Breast epithelium (tissue), 4 donors: ENCODE data around the gene BMPER. TPM values are rescaled to one million over a fixed set of nuclear protein-coding genes. Genes with fewer than 3 reads are reported as not detected.

Experiments
- DNase-seq, 2 donors: peaks; one replicate each; pipeline ENCODE4 v3.0.0-alpha.2; 2019; ENCODE audit warnings: low spot score in 2 of 2
- H3K27ac ChIP-seq, 2 donors: fragments of 200-600 bp; sonication (generic) in 1 of 2; one replicate each; pipeline ENCODE4 v1.5.1; 2016 to 2019; ENCODE audit warnings: mild to moderate bottlenecking in 1 of 2
- H3K27me3 ChIP-seq, 2 donors: fragments of 200-600 bp; sonication (generic) in 1 of 2; one replicate each; pipeline versions ENCODE4 v1.5.1 to v1.6.0; 2017 to 2019; ENCODE audit warnings: control low read depth in 1 of 2, mild to moderate bottlenecking in 1 of 2
- H3K36me3 ChIP-seq: fragments of 200-600 bp; one replicate; pipeline ENCODE4 v1.5.1; 2019
- H3K4me1 ChIP-seq, 2 donors: fragments of 200-600 bp; sonication (generic); one replicate each; pipeline ENCODE4 v1.5.1; 2016 to 2019; ENCODE audit warnings: control low read depth in 1 of 2
- H3K4me3 ChIP-seq, 3 donors: fragments of 200-600 bp; sonication (generic); 1 replicate in 2 of 3; 2 replicates in 1 of 3; pipeline ENCODE4 v1.5.1; 2016 to 2019; ENCODE audit warnings: mild to moderate bottlenecking in 3 of 3, moderate library complexity in 2 of 3
- H3K9me3 ChIP-seq, 2 donors: fragments of 200-600 bp; sonication (generic) in 1 of 2; one replicate each; pipeline ENCODE4 v1.5.1; 2016 to 2019; ENCODE audit warnings: control low read depth in 1 of 2
- POLR2A ChIP-seq: fragments of 450-650 bp; IDR thresholded peaks from one replicate; pipeline ENCODE4 v1.6.1; 2016; ENCODE audit warnings: antibody characterized with exemption, mild to moderate bottlenecking, moderate library complexity
- POLR2AphosphoS5 ChIP-seq, 3 donors: sonication (generic); formaldehyde crosslinking; IDR thresholded peaks; one replicate each; pipeline ENCODE4 v1.6.1; 2017; ENCODE audit warnings: antibody characterized with exemption in 3 of 3
- intact Hi-C: fragments of 100-400 bp; cut with DNase I; formaldehyde crosslinking; loops from one replicate; pipeline ENCODE4 v1.15.1; 2023; ENCODE audit warnings: low total_unique reads
- total RNA-seq, 3 donors: library from RNA; depleted of rRNA; stranded (reverse); fragments of >200 nt; gene quantifications; one replicate each; pipeline ENCODE4 v1.1.0, GENCODE V29; 2016
- TF ChIP-seq, protein P1 (sequence below), 3 donors: fragments of 450-650 bp; IDR thresholded peaks; one replicate each; pipeline ENCODE4 v1.5.1; 2016 to 2017; ENCODE audit warnings: antibody characterized with exemption in 3 of 3, mild to moderate bottlenecking in 3 of 3, moderate library complexity in 3 of 3

BMPER gene
- total RNA-seq, 3 donors from 2014 or later = 1.6 to 6.9 (median 2.0) TPM

DNA sequence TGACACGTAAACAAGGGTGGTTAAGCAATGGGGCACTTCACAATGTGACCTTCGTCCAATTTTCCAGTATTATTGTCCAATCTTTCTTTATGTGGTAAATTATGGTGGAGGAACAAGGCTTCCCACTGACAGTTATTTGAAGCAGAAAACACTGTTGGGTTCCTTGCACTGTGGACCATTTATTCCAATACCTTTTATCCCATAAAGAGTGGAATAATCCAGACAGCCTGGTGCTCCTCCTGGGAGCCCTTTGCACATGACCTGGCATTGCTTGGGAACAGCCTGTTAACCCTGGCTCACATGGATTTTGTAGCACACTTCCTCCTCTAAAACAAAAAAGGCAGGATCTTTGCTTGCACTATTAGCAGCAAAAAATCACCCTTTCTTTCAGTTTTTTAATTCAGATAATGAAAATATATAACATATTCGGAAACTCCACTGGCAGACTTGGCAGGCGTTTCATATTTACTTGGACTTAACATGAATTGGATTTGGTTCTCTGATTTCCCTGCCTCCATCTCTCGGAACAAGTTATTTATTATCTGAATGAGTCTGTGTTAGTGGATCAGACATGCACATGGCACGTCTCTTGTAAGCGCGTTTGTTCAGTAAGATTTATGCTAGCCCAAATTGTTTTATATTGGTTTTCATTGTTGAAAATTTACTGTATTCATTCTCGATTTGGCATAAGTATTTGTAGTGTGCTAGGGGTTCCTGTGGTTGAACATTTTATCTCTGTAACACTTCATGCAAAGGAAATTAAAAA is 59.3 kb downstream of the BMPER start:
- Histone ChIP-seq H3K4me3 (no peak overlapping the region), H3K9me3 (no peaks in the 10 kb centered on the region), H3K4me1 (no peaks in the 10 kb centered on the region), H3K27ac (no peak overlapping the region), H3K27me3 (no peaks in the 10 kb centered on the region), H3K36me3 (no peaks in the 10 kb centered on the region)
- DNase-seq = no peak
- no peak for TF ChIP-seq POLR2A
- TF ChIP-seq POLR2AphosphoS5 (IDR thresholded peaks at IDR 0.05) = no peak
- TF ChIP-seq, protein P1, sequence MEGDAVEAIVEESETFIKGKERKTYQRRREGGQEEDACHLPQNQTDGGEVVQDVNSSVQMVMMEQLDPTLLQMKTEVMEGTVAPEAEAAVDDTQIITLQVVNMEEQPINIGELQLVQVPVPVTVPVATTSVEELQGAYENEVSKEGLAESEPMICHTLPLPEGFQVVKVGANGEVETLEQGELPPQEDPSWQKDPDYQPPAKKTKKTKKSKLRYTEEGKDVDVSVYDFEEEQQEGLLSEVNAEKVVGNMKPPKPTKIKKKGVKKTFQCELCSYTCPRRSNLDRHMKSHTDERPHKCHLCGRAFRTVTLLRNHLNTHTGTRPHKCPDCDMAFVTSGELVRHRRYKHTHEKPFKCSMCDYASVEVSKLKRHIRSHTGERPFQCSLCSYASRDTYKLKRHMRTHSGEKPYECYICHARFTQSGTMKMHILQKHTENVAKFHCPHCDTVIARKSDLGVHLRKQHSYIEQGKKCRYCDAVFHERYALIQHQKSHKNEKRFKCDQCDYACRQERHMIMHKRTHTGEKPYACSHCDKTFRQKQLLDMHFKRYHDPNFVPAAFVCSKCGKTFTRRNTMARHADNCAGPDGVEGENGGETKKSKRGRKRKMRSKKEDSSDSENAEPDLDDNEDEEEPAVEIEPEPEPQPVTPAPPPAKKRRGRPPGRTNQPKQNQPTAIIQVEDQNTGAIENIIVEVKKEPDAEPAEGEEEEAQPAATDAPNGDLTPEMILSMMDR (IDR thresholded peaks at IDR 0.05) = no peak
- intact Hi-C loops = no loop called here

DNA sequence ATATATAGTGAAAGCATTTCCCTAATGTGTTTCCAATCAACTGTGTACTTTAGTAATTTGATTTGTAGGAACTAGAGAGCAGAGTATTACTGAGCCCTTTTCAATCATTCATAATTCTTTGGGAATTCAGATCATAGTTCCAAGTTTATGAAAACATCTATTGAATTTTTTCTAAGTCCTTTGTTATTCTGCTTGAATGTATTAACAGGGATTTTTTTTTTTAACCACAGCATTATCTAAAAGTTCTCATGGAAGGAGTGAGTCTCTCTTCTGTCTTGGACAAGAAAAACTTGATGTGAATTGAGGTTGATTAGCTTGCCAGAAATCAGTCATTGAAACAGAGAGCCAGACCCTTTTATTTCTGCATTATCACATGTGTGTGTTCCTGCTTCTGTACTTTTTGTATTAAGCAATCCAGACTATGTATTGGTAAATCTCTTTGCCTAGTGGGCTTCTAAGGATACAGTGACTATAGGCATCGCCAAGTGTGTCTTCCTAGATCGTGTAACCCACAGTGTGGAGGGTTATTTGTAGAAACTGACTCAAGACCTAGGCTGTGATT is 59.9 kb downstream of the BMPER start:
- Histone ChIP-seq H3K9me3 (no peaks in the 10 kb centered on the region), H3K4me3 (no peak overlapping the region), H3K4me1 (no peaks in the 10 kb centered on the region), H3K36me3 (no peaks in the 10 kb centered on the region), H3K27ac (no peak overlapping the region), H3K27me3 (no peaks in the 10 kb centered on the region)
- DNase-seq = no peak
- no peak for TF ChIP-seq POLR2AphosphoS5 (IDR thresholded peaks at IDR 0.05)
- TF ChIP-seq, protein P1 (IDR thresholded peaks at IDR 0.05) = no peak
- TF ChIP-seq POLR2A = no peak
- intact Hi-C loops = no loop called here

DNA sequence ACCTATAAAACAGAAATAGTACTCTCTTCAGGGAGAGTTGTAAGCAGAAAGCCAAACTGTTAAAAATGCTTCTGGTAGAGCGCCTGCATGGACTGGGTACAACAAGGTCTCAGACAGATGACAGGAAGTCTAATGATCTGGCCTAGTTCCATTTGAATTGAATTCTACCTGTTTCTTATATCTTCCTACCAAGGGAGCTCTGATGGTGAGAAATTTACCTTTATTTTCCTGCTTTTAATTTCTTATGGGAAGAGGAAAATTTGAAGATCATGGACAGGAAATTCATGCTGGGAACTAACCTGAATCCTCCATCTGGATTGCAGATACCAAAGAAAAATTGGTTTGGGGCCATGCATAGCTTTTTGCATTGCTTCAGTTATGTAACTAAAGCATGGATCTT is 63.3 kb downstream of the BMPER start:
- no peak overlapping the region for H3K27ac ChIP-seq
- intact Hi-C loops = no loop called here
- H3K9me3 ChIP-seq = no peaks in the 10 kb centered on the region
- no peaks in the 10 kb centered on the region for H3K27me3 ChIP-seq
- no peaks in the 10 kb centered on the region for H3K36me3 ChIP-seq
- no peak for TF ChIP-seq POLR2AphosphoS5 (IDR thresholded peaks at IDR 0.05)
- TF ChIP-seq, protein P1 (IDR thresholded peaks at IDR 0.05) = no peak
- DNase-seq = no peak
- no peaks in the 10 kb centered on the region for H3K4me1 ChIP-seq
- no peak overlapping the region for H3K4me3 ChIP-seq

DNA sequence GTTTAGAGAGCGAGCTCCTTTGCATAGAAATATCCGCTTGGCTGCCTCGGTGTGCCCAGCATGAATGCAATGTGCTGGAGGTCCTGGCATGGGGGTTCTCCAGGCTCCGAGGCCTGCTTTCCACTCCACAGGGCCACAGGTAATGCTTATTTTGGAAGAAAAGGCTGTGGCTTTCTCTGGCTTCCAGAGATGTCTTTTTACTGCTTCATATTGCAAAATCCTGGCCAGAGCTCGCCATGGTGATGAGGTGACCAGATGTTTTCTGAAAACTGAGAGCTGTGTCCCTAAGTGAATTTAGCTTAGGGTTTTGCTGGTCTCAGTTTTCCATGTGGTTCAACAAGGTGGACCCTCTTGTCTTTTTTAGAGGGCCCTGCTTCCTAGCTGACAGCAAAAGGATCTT is 65.2 kb downstream of the BMPER start:
- no peak for TF ChIP-seq POLR2AphosphoS5 (IDR thresholded peaks at IDR 0.05)
- TF ChIP-seq, protein P1 (IDR thresholded peaks at IDR 0.05) = no peak
- TF ChIP-seq POLR2A = no peak
- Histone ChIP-seq H3K9me3 (no peaks in the 10 kb centered on the region), H3K36me3 (no peaks in the 10 kb centered on the region), H3K27me3 (no peaks in the 10 kb centered on the region), H3K4me1 (no peaks in the 10 kb centered on the region), H3K27ac (no peak overlapping the region), H3K4me3 (no peak overlapping the region)
- intact Hi-C loops = no loop called here
- no peak for DNase-seq

DNA sequence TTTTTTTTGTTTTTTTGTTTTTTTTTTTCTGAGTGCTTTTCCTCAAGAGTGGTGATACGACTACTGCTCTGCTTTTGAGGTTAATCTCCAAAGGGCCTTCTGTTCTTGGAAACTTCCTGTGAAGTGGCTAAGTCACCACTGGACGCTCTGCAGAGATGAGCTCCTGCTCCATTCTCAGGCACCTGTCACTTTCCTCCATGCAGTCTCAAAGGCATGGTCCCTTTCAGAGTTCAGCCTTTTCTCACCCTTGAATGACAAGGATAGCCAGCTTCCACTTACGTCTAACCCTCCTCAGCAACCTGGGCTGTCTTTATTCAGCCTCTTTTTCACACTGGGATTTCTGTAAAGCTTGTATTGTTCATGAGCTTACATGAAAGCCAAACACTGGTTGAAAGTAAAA is 65.8 kb downstream of the BMPER start:
- intact Hi-C loops = no loop called here
- no peaks in the 10 kb centered on the region for H3K9me3 ChIP-seq

More for the DNA sequence above, 65.8 kb downstream of the BMPER start:
- H3K36me3 ChIP-seq = no peaks in the 10 kb centered on the region
- H3K4me3 ChIP-seq = no peak overlapping the region
- H3K4me1 ChIP-seq = no peaks in the 10 kb centered on the region
- DNase-seq = no peak
- no peak for TF ChIP-seq POLR2A
- no peak for TF ChIP-seq POLR2AphosphoS5 (IDR thresholded peaks at IDR 0.05)
- TF ChIP-seq, protein P1 (IDR thresholded peaks at IDR 0.05) = no peak
- no peaks in the 10 kb centered on the region for H3K27me3 ChIP-seq
- H3K27ac ChIP-seq = no peak overlapping the region
